B cell (primary cell): ENCODE measurements around the gene IER3.

Experiments
- EZH2 ChIP-seq: IDR thresholded peaks from 2 replicates; pipeline ENCODE4 v1.6.1; 2012; ENCODE audit warnings: borderline replicate concordance, low read depth, mild to moderate bottlenecking, moderate library complexity, low read length; ENCODE audit not compliant: insufficient read depth, poor library complexity, severe bottlenecking
- TF ChIP-seq, protein P1 (sequence below): fragments of 200-600 bp; IDR thresholded peaks from one replicate; pipeline ENCODE4 v1.8.0; 2022; ENCODE audit warnings: antibody characterized with exemption, mild to moderate bottlenecking

- TF ChIP-seq, protein P1, sequence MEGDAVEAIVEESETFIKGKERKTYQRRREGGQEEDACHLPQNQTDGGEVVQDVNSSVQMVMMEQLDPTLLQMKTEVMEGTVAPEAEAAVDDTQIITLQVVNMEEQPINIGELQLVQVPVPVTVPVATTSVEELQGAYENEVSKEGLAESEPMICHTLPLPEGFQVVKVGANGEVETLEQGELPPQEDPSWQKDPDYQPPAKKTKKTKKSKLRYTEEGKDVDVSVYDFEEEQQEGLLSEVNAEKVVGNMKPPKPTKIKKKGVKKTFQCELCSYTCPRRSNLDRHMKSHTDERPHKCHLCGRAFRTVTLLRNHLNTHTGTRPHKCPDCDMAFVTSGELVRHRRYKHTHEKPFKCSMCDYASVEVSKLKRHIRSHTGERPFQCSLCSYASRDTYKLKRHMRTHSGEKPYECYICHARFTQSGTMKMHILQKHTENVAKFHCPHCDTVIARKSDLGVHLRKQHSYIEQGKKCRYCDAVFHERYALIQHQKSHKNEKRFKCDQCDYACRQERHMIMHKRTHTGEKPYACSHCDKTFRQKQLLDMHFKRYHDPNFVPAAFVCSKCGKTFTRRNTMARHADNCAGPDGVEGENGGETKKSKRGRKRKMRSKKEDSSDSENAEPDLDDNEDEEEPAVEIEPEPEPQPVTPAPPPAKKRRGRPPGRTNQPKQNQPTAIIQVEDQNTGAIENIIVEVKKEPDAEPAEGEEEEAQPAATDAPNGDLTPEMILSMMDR, result no peak
- no peak for TF ChIP-seq EZH2
These were observed 16.3 kb downstream of the IER3 start for GRCh38 chr6:30727920-30728553.
